ENCODE results near the gene DCAF8. TPM values are rescaled to one million over a fixed set of nuclear protein-coding genes. Genes with fewer than 3 reads are reported as not detected.

Gene DCAF8
- polyA plus RNA-seq, 4 donors = 198 to 238 (median 203) TPM

DNA sequence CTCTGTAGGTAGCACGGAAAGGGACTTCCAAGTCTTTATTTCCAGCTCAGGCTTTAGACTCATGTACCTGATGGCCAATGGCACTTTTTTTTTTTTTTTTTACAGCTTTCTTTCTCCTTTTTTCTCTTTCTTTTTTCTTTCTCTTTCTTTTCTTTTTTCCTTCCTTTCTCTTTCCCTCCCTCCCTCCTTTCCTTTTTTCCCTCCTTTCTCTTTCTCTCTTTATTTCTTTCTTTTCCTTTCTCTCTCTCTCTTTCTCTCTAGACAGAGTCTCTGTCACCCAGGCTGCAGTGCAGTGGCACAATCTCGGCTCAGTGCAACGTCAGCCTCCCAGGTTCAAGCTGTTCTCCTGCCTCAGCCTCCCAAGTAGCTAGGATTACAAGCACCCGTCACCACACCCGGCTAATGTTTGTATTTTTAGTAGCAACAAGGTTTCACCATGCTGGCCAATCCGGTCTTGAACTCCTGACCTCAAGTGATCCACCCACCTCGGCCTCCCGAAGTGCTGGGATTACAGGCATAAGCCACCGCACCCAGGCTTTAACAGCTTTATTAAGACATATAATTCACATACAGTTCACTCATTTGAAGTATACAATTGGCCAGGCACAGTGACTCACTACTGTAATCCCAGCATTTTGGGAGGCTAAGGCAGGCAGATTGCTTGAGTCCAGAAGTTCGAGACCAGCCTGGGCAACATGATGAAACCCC is 5.1 kb upstream of the DCAF8 start:
- no peak for DNase-seq (ENCODE audit: low read depth in 4 of 4, low spot score in 3 of 4)

DNA sequence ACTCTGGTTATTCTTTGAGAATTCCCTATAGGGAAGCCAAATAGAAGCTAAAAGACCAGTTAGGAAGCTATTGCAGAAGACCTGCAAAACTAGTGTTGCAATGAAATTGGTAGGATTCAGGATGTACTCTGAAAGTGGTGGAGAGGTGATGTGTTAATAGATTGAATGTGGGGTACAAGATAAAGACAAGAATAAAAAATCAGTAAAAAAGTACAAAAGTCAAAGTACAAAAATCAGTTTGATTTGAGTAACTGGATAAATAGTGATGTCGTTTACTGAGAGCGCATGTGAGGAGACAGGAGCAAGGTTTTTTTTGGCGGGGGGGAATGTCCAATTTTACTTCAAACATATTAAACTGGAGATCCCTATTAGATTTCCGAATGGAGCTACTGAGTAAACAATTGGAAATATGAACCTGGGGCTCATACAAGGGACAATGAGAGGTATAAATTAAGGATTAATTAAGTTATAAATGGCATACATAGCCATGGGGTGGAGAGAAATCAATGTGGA is 2.5 kb upstream of the DCAF8 start:
- DNase-seq (ENCODE audit: low read depth in 4 of 4, low spot score in 3 of 4) = no peak

DNA sequence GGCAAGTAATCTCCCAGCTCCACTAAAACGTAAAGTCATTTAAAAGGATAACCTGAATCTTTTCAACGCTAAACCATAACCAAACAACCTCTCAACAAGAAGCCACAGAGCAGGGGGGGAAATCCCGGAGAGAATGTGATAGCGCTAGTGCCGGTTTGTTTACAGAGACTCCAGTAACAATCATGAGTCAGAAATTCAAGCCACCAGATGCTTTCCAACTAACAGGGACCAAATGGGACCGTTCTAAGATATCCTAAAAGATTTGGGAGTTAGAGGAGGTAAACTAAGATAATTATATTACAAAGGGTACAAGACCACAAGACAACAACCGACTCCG is 825 bp downstream of the DCAF8 start:
- DNase-seq (ENCODE audit: low read depth in 4 of 4, low spot score in 3 of 4) = peak in 2 of 4 donors; percentile 49 to 58

DNA sequence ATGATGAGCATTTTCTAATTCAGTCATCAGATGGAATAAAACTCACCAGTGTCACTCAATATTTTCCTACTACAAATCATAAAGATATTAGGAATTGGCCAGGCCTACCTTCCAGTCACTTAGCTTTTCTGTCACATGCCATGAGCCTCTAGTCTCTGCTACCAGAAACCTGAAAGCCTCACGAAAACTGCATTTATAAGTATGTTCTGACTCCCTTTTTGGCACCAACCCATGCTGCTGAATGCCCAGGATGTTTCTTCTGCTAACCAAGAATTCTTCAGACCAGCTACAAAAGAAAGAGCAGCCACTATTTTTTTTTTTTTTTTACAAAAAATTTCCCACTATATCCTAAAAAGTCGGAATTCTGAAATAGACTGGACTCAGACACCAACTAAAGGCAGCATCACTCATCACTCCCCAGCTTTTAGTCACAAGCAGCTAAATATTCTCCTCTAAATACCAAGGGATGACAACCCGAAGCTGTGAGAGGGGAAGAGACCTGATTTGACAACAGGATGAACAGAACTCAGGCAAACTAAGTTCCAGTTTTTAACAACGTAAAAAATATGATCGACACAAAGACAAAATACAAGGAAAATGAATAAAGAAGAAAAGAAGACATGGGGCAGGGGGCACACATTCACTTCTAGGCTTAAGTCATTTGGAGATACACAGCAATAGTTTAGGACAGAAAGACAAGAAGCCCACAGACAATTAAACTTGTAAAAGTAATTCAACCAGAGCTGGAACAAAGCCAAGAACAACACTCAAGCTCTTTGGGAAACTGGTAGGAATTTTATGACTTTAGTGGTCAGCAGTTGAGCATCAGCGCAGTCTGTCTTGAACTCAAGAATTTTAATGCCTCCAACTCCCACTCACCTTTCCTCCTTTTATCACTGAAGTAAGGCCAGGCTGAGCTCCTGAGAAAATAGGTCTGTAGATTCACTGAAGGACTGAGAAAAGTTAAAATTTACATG is 1.7 kb downstream of the DCAF8 start:
- peak; percentile 66 to 92 (median 89) for DNase-seq (ENCODE audit: low read depth in 4 of 4, low spot score in 3 of 4)

DNA sequence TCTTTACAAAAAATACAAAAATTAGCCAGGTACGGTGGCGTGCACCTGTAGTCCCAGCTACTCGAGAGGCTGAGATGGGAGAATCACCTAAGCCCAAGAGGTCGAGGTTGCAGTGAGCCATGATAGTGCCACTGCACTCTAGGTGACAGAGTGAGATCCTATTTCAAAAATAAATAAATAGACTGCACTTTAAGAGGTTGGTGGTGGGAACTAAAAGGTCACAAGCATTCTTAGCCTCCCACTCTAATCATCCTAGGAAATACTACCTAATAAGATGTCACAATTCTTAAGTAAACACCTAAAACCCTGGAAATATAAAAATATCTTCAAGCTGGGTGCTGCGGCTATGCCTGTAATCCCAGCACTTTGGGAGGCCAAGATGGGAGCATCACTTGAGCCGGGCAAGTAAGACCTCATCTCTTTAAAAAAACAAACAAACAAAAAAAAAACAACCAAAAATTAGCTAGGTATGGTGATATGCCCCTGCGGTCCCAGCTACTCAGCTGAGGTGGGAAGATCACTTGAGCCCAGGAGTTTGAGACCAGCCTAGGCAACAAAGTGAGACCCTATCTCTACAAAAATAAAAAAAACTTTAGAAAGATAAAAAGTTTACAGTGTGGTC is 4.1 kb downstream of the DCAF8 start:
- DNase-seq (ENCODE audit: low read depth in 4 of 4, low spot score in 3 of 4) = no peak

DNA sequence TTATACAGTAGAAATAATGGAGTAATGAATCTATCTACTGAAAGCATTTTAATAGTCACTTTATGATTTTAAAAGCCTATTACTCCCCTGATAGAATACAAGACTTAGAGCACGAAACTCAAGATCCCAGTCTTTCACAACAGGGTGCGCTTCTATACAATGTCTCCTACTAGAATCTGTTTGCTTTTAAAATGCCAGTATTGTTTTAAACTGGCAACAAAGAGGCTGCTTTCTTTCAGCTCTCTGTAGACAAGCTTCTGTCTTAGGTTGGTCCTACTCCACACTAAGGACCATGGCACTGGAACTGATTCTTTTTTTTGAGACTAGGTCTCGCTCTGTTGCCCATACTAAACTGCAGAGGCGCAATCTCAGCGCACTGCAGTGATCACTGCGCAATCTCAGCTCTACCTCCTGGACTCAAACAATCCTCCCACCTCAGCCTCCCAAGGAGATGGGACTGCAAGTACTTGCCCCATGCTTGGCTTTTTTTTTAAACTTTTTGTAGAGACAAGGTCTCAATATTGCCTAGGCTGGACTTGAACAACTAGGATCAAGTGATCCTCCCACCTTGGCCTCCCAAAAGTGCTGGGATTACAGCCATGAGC is 4.8 kb downstream of the DCAF8 start:
- DNase-seq (ENCODE audit: low read depth in 4 of 4, low spot score in 3 of 4) = no peak

DNA sequence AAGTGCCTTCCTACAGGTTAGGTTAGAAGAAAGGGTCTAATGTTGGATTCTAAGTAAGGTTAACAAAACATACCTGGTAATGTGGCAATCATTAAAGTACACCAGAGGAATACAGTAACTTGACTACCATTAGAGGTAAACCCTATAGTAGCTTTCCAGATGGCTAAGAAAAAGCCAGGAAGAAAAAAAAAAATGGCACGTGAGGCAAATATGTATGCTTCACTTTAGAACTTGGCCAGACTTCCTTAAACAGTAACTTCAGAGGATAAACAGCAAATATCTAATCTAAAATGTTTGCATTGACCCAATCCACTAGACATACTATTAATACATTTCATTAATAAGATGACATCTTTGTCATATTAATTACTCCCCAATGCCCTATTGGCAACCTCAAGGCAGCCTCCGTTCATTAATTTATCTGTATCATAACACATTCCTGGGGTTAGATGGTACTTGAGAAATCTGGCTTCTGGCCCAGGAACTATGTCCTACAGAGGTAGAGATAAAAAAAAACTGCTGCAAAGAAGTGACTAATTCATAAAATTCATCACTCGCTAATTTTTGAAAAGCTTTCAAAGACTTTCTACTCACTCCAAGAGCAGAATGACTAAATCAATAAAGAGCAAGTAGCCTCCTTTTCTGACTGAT is 5.8 kb downstream of the DCAF8 start:
- no peak for DNase-seq (ENCODE audit: low read depth in 4 of 4, low spot score in 3 of 4)

DNA sequence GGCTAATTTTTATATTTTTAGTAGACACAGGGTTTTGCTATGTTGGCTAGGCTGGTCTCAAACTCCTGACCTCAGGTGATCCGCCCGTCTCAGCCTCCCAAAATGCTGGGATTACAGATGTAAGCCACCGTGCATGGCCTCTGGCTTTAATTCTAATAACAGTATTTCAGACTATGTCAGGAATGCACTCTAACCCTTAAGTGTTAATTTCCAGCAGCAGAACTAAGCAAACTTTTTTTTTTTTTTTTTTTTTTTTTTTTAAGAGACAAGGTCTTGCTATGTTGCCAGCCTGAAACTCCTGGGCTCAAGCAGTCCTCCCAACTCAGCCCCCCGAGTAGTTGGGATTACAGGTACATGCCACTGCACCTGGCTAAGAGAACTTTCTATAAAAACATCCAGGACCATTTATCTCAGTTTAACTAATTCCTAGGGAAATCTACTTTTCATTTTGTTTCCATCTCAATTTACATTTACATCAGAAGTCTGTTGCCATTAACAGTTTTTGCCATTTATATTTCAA is 6.5 kb downstream of the DCAF8 start:
- DNase-seq (ENCODE audit: low read depth in 4 of 4, low spot score in 3 of 4) = no peak

DNA sequence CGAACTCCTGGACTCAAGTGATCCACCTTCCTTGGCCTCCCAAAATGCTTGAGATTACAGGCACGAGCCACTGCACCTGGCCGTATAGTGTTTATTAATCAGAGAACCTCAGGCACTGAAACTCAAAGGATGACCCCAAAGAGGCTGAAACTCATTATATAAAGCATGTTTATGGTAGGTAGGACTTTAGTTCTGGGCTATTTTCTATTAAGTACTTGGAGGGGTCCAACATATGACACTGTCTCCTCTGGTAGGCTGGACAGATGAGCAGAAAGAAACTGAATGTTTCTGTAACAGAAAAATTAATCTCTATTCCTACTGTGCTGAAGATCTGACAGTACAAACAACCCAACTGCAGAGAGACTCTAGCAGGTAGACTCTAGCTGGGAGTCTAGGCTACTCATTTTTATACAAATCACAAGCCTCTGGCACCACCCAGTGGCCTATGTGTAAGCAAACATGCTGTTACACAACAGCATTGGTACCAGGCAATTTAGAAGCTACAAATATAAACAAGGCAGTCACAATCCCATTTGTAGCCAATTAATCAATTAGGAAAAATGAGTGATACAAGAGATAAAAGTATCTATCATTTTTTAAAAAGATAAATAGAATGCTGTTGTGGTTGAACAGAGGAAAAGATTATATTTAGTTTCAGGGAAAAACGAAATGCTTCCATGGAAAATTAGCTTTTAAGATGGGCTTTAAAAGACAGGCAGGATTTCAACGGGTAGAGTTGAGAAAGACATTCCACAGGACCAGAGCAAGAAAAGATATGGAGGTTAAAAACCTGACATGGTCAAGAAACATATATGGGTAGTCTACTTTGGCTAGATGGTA is 10.4 kb downstream of the DCAF8 start:
- peak; percentile 35 to 65 (median 62) for DNase-seq (ENCODE audit: low read depth in 4 of 4, low spot score in 3 of 4)

DNA sequence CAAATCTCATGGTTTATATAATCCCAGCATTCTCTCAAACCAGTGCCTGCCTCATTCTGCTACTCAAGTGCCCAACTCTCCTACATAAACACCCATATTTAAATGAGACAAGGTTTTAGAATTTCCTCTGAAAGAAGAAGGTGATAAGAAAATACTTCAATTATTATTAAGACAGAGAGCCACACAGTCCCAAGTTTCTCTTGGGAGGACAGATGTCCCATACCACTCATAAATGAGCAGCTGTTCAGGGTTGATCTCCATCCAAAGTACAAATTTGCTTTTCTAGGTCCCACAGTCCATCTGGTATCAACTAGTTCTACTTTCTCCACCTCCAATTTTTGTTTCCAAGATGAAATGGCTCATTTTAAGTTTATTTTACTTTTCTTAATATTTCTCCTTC is 11.3 kb downstream of the DCAF8 start:
- DNase-seq (ENCODE audit: low read depth in 4 of 4, low spot score in 3 of 4) = no peak

DNA sequence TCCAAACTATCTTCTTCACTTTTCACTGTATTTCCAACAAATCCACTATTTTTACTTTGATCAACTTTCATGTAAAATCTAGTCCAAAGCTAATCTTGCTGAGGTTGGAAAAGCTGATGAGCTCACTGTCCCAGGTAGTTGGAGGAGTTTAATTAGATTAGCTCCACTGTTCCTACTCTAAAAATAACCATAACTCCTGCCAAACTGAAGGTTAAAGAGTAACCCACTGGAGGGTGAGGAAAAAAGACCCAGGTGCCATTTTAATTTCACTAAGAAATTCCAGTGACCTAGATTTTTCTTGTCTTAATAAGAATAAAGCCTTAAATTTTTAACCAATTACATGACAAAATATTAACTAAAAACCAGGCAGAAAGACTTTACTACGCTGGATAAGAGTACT is 15.3 kb downstream of the DCAF8 start:
- no peak for DNase-seq (ENCODE audit: low read depth in 4 of 4, low spot score in 3 of 4)

DNA sequence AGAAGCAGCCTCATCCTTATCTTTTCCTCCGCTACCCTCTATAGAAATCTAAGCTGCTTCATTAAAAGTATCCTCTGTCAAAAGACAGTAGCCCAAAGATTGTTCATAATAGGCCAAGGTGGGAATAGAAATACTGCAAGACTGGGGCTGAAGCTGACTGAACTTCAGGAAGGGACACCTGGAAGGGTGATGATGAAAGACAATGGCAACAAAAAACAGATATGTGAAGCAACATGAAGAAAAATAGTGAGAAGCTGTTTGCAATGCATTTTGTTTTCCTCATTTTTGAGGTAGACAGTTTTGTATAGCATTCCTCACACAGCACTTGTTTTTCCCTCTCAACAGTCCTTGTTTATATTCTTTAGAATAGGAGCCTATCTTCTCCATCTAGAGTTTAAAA is 16.9 kb downstream of the DCAF8 start:
- no peak for DNase-seq (ENCODE audit: low read depth in 4 of 4, low spot score in 3 of 4)

DNA sequence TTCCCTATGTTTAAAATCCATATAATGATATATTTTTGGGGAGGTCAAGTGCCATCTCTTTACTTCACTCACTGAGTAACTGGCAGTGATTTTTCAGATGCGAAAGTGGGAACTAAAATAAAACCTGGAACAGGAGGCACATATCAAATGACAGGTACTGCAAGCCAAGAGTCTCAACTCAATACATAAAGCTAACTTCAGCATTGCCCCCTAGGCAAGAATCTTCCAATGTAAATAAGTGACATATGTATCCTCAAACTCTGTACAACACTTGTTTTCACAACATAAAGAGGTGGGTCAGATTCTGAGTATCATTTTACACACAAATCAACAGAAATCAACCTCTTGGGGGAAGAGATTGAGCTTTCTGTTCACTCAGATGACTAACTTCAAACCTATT is 18.1 kb downstream of the DCAF8 start:
- DNase-seq (ENCODE audit: low read depth in 4 of 4, low spot score in 3 of 4) = no peak

DNA sequence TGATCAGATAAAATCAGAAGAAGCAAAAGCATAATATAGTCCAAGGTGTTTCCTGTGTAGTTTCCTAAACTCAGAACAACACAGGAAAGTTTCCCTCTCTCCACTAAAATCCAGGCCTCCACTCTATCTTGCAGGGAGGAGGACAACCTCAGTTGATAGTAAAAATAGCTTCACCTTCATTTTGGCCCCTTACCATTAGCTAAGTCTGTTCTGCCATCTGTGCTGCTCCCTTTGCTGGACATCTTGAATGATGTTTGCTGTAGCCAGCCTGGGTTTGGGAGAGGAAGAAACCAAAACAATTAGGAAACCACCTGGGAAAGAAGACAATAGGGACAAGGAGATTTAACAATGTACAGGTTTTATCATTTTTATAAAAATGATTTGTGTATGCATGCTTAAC is 18.6 kb downstream of the DCAF8 start:
- DNase-seq (ENCODE audit: low read depth in 4 of 4, low spot score in 3 of 4) = no peak

DNA sequence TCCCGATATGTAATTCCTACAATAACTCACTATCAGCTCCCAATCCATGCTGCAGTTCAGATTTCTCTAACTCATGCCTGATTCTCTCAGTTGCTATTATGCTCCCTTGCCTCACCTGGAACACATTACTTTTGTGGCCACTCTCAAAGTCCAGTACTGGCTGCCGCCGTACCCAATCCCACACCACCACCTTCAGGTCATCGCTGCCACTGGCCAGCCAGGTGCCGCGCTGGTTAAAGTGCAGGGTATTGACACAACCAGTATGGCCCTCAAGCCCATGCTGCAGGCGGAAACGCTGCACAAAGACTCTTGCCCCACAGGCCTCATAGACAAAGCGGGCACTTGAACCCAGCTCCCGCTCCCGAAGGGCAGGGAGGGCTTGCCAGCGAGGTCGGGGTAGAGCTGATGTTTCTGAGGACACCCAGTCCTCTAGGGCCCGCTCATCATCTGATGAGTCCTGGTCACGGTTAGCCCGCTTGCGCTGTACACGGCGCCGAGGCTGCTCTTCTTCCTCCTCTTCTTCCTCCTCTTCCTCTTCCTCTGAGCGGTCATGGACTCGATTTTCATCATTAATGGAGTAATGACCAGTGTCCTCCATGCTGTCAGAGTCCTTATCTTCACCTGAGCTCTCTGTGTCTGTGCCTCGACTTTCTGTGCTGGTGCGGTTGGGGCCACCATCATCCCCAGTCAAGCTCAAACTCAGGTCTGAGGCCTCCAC is 22.6 kb downstream of the DCAF8 start:
- no peak for DNase-seq (ENCODE audit: low read depth in 4 of 4, low spot score in 3 of 4)

DNA sequence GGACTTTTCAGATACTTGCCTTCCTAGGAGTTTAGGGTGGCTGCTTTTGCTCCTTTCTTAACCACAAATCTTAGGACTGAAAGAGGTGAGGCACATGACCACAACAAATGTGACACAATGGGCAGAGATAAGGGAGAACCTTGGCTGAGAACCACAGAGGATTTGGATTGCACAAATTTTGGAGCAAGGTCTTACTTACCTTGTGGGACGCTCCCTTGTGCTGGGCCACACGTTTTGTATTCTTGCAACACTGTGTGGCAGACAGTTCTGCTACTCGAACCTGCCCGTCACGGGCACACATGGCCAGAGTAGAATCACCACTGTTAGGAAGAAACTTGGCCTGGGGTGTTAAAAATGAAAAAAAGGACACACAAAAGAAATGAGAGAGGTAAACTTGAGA is 23.9 kb downstream of the DCAF8 start:
- no peak for DNase-seq (ENCODE audit: low read depth in 4 of 4, low spot score in 3 of 4)

DNA sequence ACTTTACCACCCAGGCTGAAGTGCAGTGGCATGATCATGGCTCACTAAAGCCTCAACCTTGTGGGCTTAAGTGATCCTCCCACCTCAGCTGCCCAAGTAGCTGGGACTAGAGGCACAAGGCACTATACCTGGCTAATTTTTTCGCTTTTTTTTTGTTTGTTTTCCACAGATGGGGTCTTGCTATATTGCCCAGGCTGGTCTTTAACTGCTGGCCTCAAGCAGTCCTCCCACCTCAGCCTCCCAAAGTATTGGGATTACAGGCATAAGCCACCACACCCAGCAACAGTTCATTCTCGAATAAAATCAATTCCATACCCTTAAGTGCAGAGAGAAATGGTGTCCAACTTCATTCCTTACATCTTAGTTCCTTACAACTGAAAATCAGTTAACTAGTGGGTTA is 24.8 kb downstream of the DCAF8 start:
- DNase-seq (ENCODE audit: low read depth in 4 of 4, low spot score in 3 of 4) = no peak

DNA sequence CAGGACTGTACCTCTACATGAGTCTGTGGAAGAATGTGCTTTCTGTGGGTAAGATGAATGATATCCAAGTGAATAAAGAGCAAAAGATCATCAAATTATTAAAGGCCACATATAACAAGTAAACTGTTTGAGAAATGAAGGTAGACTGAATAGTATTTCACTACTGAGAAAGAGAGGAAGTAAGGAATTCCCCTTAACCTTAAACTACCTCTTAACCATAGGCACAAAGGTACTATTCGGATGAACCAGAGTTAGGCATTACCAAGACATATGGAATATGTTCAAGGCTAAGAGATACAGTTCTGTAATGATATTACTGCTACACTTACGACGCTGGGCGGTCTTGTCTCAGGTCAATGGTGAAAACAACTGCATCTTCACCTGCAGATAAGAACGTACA is 25.5 kb downstream of the DCAF8 start:
- DNase-seq (ENCODE audit: low read depth in 4 of 4, low spot score in 3 of 4) = no peak

DNA sequence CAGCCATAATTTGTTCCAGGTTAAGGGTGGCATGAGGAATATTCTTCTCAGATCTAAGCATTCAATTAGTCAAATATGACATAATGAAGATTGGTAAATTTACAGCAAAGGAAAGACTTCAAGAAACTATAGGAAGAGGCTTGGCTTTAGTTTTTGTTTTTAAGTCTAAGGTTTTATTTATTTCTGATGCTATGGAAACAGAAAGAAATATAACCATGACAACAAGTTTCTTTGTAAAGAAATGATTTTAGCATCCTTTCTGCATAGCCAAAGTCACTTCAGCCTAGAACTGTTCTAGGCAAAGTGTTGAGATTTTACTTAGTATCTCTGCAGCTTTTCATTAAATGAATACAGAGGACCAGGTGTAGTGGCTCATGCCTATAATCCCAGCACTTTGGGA is 29.4 kb downstream of the DCAF8 start:
- no peak for DNase-seq (ENCODE audit: low read depth in 4 of 4, low spot score in 3 of 4)
